NCI-H1092 (cell line): Measurements from ENCODE around the gene BLVRA.
"Not testable (repeated sequence)": the region's sequence is repeated elsewhere in the genome, so short reads cannot be mapped to it uniquely, and the experiment has no call there.

Experiments used
- DNase-seq: peaks from one replicate; lab custom pipeline; 2025; lab: John Stamatoyannopoulos, UW

BLVRA gene

DNA sequence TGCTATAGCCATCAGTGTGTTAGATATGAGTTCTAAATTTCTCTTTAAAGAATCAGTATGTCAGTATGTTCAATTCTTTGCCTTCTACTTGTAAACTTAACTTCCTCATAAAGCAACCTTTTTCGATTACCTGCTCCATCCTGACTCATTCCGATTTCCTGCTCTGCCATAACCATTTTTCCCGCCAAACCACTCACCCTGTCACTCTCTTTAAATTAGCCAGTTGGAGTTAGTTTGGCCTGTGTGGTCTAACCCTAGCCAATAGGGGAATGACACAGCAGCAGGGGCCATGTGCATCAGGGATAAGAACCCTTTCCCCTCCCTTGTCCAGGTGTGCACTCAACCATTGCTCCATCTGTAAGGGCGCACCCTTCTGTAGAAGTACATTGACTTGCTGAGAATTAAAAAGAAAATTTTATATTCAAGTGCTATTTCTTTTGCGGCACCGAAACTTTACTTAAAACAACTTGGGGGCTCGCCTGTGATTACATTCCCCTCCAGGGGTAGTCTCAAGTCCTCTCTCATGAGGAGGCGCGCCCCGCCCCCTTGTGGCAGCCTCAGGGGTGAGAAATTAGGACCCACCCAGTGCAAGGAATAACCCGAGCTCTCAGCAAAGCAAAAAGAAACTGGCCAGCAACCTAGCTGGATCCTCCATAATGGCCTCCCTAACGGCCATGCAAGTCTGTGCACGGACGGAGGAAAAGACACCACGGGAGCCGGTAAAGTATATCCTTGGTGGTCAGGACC is 51.9 kb downstream of the BLVRA start:
- not testable (repeated sequence) for DNase-seq

GRCh38 chr7:43815373-43815772 is 56.9 kb downstream of the BLVRA start:
- no peak for DNase-seq

DNA sequence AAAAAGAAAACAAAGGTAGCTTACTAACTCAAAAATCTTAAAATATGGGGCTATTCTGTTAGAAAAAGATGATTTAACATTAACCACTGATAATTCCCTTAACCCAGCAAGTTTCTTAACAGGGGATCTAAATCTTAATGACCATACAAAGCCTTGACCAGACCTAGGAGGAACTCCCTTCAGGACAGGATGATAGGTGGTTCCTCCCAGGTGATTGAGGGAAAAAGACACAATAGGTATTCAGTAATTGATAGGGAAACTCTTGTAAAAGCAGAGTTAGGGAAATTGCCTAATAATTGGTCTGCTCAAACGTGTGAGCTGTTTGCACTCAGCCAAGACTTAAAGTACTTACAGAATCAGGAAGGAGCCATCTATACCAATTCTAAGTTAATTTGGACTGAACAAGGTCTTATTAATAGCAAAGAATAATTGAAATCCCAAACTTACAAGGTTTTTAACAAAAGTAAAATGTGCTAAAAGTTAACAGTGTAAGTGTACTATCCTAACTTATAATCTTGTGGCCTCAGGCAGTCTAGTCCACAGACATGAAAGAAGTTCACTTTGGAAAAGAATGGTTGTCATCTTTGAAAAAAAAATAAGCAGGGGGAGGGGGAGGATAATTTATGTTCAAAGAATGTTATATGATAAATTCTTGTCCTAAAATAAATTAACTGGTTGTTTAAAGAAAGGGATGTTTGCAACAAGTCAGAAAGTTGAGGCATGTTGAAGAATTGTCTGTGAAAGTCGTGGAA is 57.7 kb downstream of the BLVRA start:
- DNase-seq: not testable (repeated sequence)

DNA sequence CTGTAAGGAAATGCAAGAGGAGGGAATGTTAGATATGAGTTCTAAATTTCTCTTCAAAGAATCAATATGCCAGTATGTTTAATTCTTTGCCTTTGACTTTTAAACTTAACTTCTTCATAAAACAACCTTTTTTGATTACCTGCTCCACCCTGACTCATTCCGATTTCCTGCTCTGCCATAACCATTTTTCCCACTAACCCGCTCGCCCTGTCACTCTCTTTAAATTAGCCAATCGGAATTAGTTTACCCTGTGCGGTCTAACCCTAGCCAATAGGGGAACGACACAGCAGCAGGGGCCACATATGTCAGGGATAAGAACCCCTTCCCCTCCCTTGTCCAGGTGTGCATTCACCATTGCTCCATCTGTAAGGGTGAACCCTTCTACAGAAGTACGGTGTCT is 64.9 kb downstream of the BLVRA start:
- not testable (repeated sequence) for DNase-seq

- DNase-seq: no peak
Observed at GRCh38 chr7:43823941-43824340, 65.5 kb downstream of the BLVRA start.

- not testable (repeated sequence) for DNase-seq
Observed at GRCh38 chr7:43824513-43824912, 66.0 kb downstream of the BLVRA start.

GRCh38 chr7:43824963-43825362 is 66.5 kb downstream of the BLVRA start:
- no peak for DNase-seq

DNA sequence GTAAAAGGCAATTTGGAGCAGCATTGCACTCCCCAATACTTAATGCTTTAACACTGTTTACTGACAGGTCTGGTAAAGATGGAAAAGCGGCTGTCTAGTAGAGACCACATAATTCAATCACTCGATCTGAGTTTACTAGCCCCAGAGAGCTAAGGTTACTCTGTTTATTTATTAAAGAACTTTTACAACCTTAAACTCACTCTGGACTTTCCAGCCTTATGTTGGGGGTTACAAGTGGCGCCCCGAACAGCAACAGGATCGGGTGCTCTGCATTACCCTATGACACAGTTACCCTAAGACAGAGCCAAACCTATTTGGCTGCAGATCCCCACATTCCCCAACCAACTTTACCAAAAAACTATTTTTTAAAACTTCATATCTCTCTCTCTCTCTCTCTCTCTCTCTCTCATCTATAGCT is 66.9 kb downstream of the BLVRA start:
- no peak for DNase-seq

GRCh38 chr7:43830917-43831316 is 72.4 kb downstream of the BLVRA start:
- not testable (repeated sequence) for DNase-seq

GRCh38 chr7:43834463-43835251 is 76.2 kb downstream of the BLVRA start:
- no peak for DNase-seq

GRCh38 chr7:43838201-43838658 is 79.8 kb downstream of the BLVRA start:
- no peak for DNase-seq

DNA sequence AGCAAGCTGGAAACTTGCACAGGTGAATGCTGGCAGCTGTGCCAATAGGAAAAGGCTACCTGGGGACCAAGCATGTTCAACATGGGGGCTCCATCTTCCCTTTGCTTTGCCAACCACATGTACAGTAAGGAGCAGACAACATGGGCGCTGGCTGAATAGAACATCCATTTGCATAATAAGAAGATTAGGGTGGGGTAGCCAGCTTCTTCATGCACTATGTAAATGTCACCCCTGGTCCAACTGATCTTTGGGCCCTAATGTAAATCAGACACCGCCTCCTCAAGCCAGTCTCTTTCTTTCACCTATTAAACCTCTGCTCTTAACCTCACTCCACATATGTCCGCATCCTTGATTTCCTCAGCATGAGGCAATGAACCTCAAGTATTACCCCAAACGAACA is 84.8 kb downstream of the BLVRA start:
- DNase-seq: no peak

- DNase-seq: no peak
Observed at GRCh38 chr7:43844257-43844656, 85.8 kb downstream of the BLVRA start.

DNA sequence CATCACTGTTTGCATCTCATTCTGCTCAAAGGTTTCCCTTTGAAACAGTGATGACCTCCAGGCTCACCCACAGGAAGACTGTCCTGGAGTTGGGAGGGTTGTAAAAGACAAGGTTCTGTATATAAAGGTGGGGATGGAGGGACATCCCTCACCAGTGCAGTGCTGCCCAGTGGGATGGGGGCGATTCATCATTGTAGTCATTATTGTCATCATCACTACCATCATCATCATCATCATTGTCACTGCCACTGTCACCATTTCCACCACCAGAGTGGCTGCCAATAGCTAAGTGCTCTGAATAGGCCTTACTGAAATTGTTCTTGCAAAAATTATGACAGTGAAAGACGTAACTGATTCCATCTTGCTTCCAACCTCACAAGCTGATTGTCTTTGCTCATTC is 86.2 kb downstream of the BLVRA start:
- no peak for DNase-seq

- no peak for DNase-seq
Observed at GRCh38 chr7:43847496-43847895, 89.0 kb downstream of the BLVRA start.

DNA sequence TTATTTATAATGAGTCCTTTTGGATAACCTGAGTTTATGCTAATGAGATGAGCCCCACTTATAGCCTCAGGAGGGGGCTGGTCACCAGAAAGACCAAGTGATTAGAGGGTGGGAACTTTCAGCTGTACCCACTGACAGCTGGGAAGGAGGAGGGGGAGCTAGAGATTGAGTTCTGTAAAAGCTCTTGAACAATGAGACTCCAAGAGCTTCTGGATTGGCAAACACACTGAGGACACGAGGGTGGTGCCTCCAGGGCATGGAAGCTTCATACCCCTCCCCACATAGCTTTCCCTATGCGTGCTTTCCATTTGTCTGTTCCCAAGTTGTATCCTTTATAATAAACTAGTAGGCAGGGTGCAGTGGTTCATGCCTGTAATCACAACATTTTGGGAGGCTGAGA is 90.6 kb downstream of the BLVRA start:
- no peak for DNase-seq

- no peak for DNase-seq
Observed at GRCh38 chr7:43850348-43851116, 92.1 kb downstream of the BLVRA start.

GRCh38 chr7:43851805-43852204 is 93.3 kb downstream of the BLVRA start:
- DNase-seq: no peak

DNA sequence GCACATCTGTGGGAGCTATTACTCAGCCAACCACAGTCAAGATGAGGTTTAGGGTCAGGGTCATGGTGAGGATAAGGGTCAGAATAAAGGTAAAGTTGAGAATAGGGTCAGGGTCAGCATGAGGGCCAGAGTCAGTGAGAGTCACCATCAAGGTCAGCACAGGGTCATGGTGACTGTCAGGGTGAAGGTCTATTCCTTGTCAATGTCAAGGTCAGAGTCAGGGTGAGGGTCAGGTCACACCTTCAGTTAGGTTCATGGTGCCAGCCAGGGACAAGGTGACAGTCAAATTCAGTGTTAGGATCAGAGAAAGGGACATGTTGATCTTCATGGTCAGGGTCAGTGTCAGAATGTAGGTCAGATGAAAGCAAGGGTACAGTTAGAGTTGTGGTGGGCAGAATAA is 96.7 kb downstream of the BLVRA start:
- no peak for DNase-seq

DNA sequence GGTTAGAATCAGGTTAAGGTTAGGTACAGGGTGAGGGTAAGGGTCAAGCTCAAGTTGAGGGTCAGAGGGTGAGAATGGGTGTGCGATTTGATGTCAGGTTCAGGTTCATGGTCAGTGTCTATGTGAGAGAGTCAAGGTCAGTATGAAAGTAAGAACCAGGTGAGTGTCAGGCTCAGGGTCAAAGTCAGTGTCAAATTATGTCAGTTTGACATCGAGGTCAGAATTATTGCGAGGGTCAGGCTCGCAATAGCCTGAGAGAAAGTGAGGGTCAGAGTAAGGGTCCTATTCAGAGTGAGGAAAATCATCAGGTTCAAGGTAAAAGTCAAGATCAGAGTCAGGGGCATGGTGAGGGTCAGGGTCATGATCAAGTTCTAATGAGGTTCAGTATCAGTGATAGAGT is 97.8 kb downstream of the BLVRA start:
- DNase-seq: no peak
